HG03439 (cell line): ENCODE results near the gene SMCO4.
"Not testable (repeated sequence)": the region's sequence is repeated elsewhere in the genome, so short reads cannot be mapped to it uniquely, and the experiment has no call there.

Experiments
- ATAC-seq: cut with Tn5 transposase; IDR thresholded peaks from one replicate; pipeline ENCODE4 v1.9.1; 2021; ENCODE audit warnings: mild to moderate bottlenecking, moderate library complexity; ENCODE audit not compliant: unreplicated experiment

SMCO4 gene

GRCh38 chr11:93543292-93543977 lies at the start of gene SMCO4:
TSS of gene SMCO4 (minus strand) at chr11:93543391. CDS start at chr11:93479189, 64,202 bp downstream.
- peak; percentile 68 for ATAC-seq

DNA sequence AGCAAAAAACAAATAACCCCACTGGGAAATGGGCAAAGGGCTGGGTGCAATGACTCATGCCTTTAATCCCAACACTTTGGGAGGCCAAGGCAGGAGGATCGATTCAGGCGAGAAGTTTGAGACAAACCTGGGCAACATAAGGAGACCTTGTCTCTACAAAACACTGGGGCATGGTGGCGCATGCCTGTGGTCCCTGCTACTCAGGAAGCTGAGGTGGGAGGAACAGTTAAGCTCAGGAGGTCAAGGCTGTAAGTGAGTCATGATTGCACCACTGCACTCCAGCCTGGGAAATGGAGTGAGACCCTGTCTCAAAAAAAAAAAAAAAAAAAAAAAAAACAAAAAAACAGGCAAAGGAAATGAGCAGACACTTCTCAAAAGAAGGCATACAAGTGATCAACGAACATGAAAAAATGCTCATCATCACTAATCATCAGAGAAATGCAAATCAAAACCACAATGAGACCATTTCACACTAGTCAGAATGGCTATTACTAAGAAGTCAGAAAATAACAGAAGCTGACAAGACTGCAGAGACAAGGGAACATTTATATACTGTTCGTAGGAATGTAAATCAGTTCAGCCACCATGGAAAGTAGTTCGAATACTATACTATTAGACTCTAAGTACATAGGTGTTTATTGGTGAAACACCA lies 48.2 kb upstream of the SMCO4 start:
- ATAC-seq: peak; percentile 95

- ATAC-seq: no peak
These were observed 46.2 kb upstream of the SMCO4 start for GRCh38 chr11:93589347-93589746.

DNA sequence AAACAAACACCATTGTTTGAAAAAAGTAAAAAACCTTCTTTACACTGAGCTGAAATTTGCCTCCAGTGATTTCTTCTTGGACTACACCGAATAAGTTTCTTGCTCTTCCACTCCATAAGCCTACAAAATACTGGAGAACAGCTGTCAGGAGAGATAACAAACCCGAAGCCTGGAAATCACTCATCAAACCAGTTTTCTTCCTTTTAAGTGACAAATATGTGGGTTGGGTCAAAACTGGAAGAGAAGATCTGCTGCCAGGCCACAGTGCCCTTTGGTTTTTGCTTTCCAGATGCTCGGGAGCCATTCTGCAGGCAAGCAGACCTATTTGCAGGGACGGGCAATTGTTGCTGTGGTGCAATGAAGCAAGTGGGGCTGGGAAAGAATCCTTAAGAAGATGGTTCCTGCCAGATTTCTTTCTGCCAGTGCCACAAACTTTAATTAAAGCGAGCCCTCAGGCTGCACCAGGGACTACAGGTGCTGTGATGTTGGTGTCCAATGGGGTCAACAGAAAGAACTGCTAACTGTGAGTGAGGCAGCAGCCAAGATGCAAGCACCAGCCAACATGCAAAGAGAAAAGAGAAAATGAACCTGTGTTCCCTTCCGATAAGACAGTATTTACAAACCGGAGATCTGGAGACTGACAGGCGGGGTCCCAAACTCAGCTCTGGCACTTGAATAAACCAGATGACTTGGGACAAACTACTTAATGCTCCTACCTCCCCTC lies 44.8 kb upstream of the SMCO4 start:
- ATAC-seq: no peak

DNA sequence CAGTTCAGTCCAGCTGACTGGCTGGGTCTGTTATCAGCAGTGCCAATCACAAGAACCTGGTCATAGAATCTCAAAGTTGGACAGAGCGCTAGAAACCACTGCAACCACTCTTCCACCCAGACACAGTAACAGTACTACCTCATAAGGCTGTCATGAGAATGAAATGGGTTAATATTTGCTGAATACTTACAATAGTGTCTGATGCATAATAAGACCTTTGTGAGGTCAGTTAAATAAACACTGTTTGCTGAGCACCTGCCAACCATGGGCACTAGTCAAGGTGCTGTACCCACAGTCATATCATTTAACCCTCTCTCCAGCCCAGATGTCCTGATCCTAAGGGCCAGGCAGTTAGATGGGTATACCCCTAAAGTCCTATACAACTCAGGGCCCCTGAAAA lies 44.2 kb upstream of the SMCO4 start:
- not testable (repeated sequence) for ATAC-seq

DNA sequence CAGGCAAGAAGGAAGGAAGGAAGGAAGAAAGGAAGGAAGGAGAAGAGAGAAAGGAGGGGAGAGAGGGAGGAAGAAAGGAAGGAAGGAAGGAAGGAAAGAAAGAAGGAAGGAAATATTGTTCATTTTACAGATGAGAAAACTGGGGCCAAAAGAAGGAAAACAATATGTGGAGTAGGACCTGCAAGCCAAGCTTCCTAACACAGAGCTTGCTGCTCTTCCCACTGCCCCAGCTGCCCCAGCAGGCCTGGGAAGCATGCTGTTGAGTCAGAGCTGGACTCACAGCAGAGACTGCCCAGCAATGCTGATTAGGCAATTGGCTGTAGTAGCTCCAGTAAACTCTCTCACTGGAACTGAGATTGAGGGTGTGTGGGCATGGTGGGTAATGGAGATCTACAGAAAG lies 42.6 kb upstream of the SMCO4 start:
- no peak for ATAC-seq

- ATAC-seq: no peak
These were observed 40.3 kb upstream of the SMCO4 start for GRCh38 chr11:93583490-93583889.

DNA sequence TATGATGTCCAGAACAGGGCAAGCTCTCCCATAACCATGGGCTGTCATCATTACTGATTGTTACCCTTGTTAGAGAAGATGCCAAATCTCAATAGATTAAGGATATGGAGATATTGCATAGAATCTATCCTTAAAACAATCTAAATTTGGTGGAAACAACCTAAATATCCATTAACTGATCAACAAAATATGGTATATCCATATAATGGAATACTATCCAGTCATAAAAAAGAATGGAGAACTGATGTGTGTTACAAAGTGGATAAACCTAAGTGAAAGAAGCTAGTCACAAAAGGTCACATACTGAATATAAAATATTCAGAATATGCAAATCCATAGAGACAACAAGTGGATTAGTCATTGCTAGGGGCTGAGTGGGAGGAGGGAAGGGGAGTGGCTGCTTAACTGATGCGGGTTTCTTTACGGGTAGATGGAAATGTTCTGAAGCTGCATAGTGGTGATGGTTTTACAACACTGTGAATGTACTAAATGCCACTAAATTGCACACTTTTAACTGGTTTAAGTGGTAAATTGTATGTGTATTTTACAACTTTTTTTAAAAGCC lies 36.1 kb upstream of the SMCO4 start:
- no peak for ATAC-seq

- ATAC-seq: no peak
These were observed 34.1 kb upstream of the SMCO4 start for GRCh38 chr11:93577286-93577685.

- not testable (repeated sequence) for ATAC-seq
These were observed 33.7 kb upstream of the SMCO4 start for GRCh38 chr11:93576870-93577269.

GRCh38 chr11:93574638-93575220 lies 31.5 kb upstream of the SMCO4 start:
- no peak for ATAC-seq

- no peak for ATAC-seq
These were observed 30.0 kb upstream of the SMCO4 start for GRCh38 chr11:93573184-93573583.

DNA sequence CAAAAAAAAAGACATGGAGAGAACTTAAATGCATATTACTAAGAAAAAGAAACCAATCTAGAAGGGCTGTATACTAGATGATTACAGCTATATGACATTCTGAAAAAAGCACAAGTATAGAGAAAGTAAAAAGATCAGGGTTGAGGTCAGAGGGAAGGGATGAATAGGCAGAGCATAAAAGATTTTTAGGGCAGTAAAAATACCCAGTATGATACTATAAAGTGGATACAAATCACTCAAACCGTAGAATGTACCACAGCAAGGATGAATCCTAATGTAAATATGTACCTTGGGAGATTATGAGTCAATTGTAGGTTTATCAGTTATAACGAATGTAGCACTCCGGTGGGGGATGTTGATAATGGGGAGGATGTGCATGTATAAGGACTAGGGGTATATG lies 29.4 kb upstream of the SMCO4 start:
- no peak for ATAC-seq

DNA sequence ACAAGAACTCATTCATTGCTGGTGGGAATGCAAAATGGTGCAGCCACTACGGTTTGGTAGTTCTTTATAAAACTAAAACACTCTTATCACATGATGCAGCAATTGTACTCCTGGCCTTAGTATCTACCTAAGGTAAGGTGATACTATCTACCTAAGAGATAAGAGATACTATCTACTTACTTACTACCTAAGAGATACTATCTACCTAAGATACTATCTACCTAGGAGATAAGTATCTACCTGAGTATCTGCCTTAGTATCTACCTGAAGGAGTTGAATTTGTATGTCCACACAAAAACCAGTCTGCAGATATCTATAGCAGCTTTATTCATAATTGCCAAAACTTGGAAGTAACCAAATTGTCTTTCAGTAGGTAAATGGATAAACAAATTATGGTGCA lies 29.0 kb upstream of the SMCO4 start:
- no peak for ATAC-seq

DNA sequence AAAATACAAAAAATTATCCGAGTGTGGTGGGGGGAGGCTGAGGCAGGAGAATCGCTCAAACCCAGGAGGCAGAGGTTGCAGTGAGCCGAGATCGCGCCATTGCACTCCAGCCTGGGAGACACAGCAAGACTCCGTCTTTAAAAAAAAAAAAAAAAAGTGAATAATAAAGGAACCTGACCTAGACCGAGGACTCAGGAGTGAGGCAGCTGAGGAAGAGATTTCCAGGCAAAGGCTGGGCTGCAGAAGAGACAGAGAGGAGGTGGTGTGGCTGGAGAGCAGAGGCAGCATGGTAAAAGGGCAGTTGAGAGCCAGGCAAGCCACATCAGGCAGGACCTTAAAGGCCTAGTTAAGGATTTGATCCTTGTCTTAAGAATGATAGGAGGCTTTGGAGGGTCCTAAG lies 28.4 kb upstream of the SMCO4 start:
- no peak for ATAC-seq

GRCh38 chr11:93570759-93571413 lies 27.7 kb upstream of the SMCO4 start:
- ATAC-seq: no peak

- ATAC-seq: no peak
These were observed 26.3 kb upstream of the SMCO4 start for GRCh38 chr11:93569496-93569895.

DNA sequence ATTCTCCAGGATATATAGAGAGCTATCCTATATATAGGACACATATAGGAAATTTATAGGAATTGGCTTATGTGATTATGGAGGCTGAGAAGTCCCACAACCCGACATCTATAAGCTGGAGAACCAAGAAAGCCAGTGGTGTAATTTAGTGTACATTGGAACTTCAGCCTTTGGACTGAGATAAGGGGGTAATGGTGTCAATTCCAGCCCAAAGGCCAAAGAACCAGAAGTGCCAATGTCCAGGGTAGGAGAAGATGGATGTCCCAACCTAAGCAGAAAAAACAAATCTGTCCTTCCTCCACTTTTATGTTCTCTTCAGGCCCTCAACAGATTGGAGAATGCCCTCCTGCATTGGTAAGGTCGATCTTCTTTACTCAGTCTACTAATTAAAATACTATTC lies 25.5 kb upstream of the SMCO4 start:
- no peak for ATAC-seq

DNA sequence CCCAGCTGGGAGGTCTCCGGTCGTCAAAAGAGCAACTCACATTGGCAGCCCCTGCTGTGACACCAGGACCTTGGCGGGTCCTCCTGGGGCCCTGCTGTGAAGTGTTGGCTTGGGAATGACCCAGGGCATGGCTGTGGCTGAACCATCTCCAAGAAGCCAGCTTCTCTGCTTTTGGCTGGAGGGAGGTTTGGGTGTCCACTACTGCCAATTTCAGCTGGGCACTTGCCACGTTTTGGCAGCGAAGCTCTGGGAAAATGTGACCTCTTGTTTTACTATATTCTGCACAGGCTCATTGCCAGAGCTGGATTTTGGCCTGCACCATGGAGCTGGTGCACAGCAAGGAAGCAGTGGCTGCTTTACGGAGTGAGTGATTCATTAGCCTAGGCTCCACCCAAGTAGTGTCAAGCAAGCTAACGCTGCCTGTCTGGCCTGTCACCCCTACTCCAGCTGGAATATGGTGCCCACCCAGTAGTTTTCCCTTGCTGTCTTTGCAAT lies 24.3 kb upstream of the SMCO4 start:
- no peak for ATAC-seq

DNA sequence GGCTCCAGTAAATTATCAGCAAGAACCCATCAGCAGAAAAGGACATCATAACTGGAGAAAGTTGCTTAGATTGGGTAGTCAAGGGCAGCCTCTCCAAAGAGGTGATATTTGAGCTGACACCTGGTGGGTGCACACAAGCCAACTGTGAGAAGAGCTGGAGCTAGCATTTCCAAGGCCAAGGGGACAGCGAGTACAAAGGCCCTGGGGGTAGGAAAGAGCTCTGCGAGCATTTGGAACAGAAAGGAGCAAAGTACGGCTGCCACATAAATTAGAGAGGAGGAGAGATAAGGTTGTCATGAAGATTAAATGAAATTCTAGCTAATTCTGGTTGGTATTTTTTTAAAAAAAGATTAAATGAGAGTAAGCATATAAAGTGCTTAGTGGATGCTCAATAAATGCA lies 21.7 kb upstream of the SMCO4 start:
- ATAC-seq: no peak

GRCh38 chr11:93563857-93564256 lies 20.7 kb upstream of the SMCO4 start:
- no peak for ATAC-seq
